Neural cell (in vitro differentiated cells): ENCODE measurements around the gene TMEFF1. TPM values are rescaled to one million over a fixed set of nuclear protein-coding genes. Genes with fewer than 3 reads are reported as not detected.

Experiments used
- H2AFZ ChIP-seq: fragments of 200-600, 300-800 bp; sonication (generic), shearing (Covaris generic); 2 replicates; pipeline ENCODE4 v1.6.0; 2014; ENCODE audit warnings: low read depth, mild to moderate bottlenecking, antibody characterized with exemption, low read length, moderate library complexity
- H3F3A ChIP-seq: fragments of 200-600 bp; shearing (Covaris generic); 2 replicates; pipeline ENCODE4 v1.6.1; 2016; ENCODE audit warnings: mild to moderate bottlenecking, moderate library complexity, mixed read lengths, antibody characterized with exemption, low read length; ENCODE audit not compliant: insufficient read depth, poor library complexity, severe bottlenecking
- H3K27ac ChIP-seq: fragments of 200-600, 300-800 bp; sonication (generic), shearing (Covaris generic); 2 replicates; pipeline ENCODE4 v1.5.1; 2014; ENCODE audit warnings: mild to moderate bottlenecking, low read length, moderate library complexity
- H3K27me3 ChIP-seq: fragments of 300-800, 200-600 bp; sonication (generic), shearing (Covaris generic); 2 replicates; pipeline ENCODE4 v1.6.0; 2014; ENCODE audit warnings: mild to moderate bottlenecking, low read depth, low read length, moderate library complexity; ENCODE audit not compliant: insufficient read depth
- H3K36me3 ChIP-seq: fragments of 300-800, 200-600 bp; sonication (generic), shearing (Covaris generic); 2 replicates; pipeline ENCODE4 v1.5.1; 2014; ENCODE audit warnings: mild to moderate bottlenecking, antibody characterized with exemption, low read length, moderate library complexity; ENCODE audit not compliant: insufficient read depth
- H3K4me2 ChIP-seq: fragments of 300-800, 200-600 bp; sonication (generic), shearing (Covaris generic); 2 replicates; pipeline ENCODE4 v1.6.0; 2014; ENCODE audit warnings: mild to moderate bottlenecking, low read length
- H3K4me3 ChIP-seq: fragments of 300-800, 200-600 bp; sonication (generic), shearing (Covaris generic); 2 replicates; pipeline ENCODE4 v1.5.1; 2014; ENCODE audit warnings: mild to moderate bottlenecking, low read length, moderate library complexity
- H3K79me2 ChIP-seq: fragments of 200-600 bp; shearing (Covaris generic); replicated peaks from 2 replicates; pipeline ENCODE4 v1.6.0; 2014; ENCODE audit warnings: mild to moderate bottlenecking, low read length, moderate library complexity; ENCODE audit not compliant: insufficient read depth
- H3K9ac ChIP-seq: fragments of 300-800, 200-600 bp; sonication (generic), shearing (Covaris generic); 2 replicates; pipeline ENCODE4 v1.6.1; 2016; ENCODE audit warnings: mild to moderate bottlenecking, low read length, mixed read lengths
- H3K9me2 ChIP-seq: fragments of 200-600 bp; shearing (Covaris generic); 2 replicates; pipeline ENCODE4 v1.6.1; 2016; ENCODE audit warnings: mild to moderate bottlenecking, low read length, mixed read lengths; ENCODE audit not compliant: insufficient read depth
- H3K9me3 ChIP-seq: fragments of 200-600, 300-800 bp; sonication (generic), shearing (Covaris generic); 2 replicates; pipeline ENCODE4 v1.6.1; 2016; ENCODE audit warnings: mild to moderate bottlenecking, mixed run types, low read length, moderate library complexity, mixed read lengths
- H4K20me1 ChIP-seq: fragments of 200-600 bp; shearing (Covaris generic); 2 replicates; pipeline ENCODE4 v1.6.1; 2016; ENCODE audit warnings: mild to moderate bottlenecking, mixed run types; ENCODE audit not compliant: insufficient read depth
- CTCF ChIP-seq: fragments of 450-650 bp; IDR thresholded peaks from 2 replicates; pipeline ENCODE4 v1.5.1; 2014; ENCODE audit warnings: antibody characterized with exemption, mild to moderate bottlenecking, moderate library complexity; ENCODE audit not compliant: poor library complexity, severe bottlenecking
- EP300 ChIP-seq: fragments of 450-650 bp; conservative IDR thresholded peaks from 2 replicates; pipeline ENCODE4 v1.6.1; 2014; ENCODE audit warnings: antibody characterized with exemption, mild to moderate bottlenecking, moderate library complexity; ENCODE audit not compliant: poor library complexity, severe bottlenecking
- EZH2 ChIP-seq: fragments of 200-600, 300-800 bp; shearing (Covaris generic), sonication (generic); IDR thresholded peaks from 2 replicates; pipeline ENCODE4 v1.6.1; 2014; ENCODE audit warnings: antibody characterized with exemption, low read length, borderline replicate concordance, mild to moderate bottlenecking; ENCODE audit not compliant: insufficient read depth, poor library complexity, severe bottlenecking
- MXI1 ChIP-seq: fragments of 450-650 bp; conservative IDR thresholded peaks from 2 replicates; pipeline ENCODE4 v1.6.1; 2014; ENCODE audit warnings: antibody characterized with exemption, mild to moderate bottlenecking; ENCODE audit not compliant: poor library complexity, severe bottlenecking
- POLR2AphosphoS5 ChIP-seq: IDR thresholded peaks from 2 replicates; pipeline ENCODE4 v1.6.1; 2012
- RAD21 ChIP-seq: fragments of 450-650 bp; conservative IDR thresholded peaks from 2 replicates; pipeline ENCODE4 v1.6.1; 2014; ENCODE audit warnings: antibody characterized with exemption, mild to moderate bottlenecking, moderate library complexity
- SMC3 ChIP-seq: fragments of 450-650 bp; conservative IDR thresholded peaks from 2 replicates; pipeline ENCODE4 v1.6.1; 2014; ENCODE audit warnings: antibody characterized with exemption, mild to moderate bottlenecking, moderate library complexity; ENCODE audit not compliant: poor library complexity
- TAF1 ChIP-seq: IDR thresholded peaks from 2 replicates; pipeline ENCODE4 v1.6.1; 2012; ENCODE audit warnings: low read depth
- polyA plus RNA-seq: library from polyadenylated mRNA; depleted of rRNA; stranded (reverse); fragments of >200 nt; gene quantifications from 2 replicates; pipeline ENCODE4 v1.2.3, GENCODE V29; 2014
- TF ChIP-seq, protein P1 (sequence below): IDR thresholded peaks from 2 replicates; pipeline ENCODE4 v1.6.1; 2012; ENCODE audit warnings: borderline replicate concordance

The TMEFF1 gene
- polyA plus RNA-seq, 1 donor from 2014 or later: 273 TPM

DNA sequence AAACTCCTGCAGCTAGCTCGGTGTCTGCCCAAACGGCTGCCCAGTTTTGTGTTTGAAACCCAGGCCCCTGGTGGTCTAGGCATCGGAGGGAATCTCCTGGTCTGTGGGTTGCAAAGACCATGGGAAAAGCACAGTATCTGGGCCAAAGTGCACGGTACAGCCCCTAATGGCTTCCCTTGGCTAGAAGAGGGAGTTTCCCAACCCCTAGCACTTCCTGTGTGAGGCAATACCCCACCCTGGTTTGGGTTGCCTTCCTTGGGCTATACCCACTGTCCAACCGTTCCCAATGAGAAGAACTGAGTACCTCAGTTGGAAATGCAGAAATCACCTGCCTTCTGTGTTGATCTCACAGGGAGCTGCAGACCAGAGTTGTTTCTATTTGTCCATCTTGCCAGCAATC, 146.7 kb downstream of the TMEFF1 start:
- H3K27ac ChIP-seq: no peak overlapping the region
- no peaks in the 10 kb centered on the region for H3K36me3 ChIP-seq

GRCh38 chr9:100623969-100624368, 151.0 kb downstream of the TMEFF1 start:
- Histone ChIP-seq H4K20me1 (no peaks in the 10 kb centered on the region), H3K27ac (no peak overlapping the region), H3K9me2 (no peaks in the 10 kb centered on the region), H3K79me2 (no peaks in the 10 kb centered on the region), H3K4me2 (no peak overlapping the region), H3K36me3 (no peaks in the 10 kb centered on the region), H2AFZ (no peak overlapping the region), H3K4me3 (no peak overlapping the region), H3K9ac (no peak overlapping the region), H3F3A (no peaks in the 10 kb centered on the region), H3K27me3 (no peaks in the 10 kb centered on the region), H3K9me3 (no peaks in the 10 kb centered on the region)
- no peak for TF ChIP-seq EZH2

More for the DNA sequence above, 146.7 kb downstream of the TMEFF1 start:
- H3K9ac ChIP-seq: no peak overlapping the region
- no peaks in the 10 kb centered on the region for H3K79me2 ChIP-seq
- no peaks in the 10 kb centered on the region for H3K9me2 ChIP-seq
- no peak overlapping the region for H3K4me3 ChIP-seq
- no peak for TF ChIP-seq RAD21
- TF ChIP-seq, protein P1, sequence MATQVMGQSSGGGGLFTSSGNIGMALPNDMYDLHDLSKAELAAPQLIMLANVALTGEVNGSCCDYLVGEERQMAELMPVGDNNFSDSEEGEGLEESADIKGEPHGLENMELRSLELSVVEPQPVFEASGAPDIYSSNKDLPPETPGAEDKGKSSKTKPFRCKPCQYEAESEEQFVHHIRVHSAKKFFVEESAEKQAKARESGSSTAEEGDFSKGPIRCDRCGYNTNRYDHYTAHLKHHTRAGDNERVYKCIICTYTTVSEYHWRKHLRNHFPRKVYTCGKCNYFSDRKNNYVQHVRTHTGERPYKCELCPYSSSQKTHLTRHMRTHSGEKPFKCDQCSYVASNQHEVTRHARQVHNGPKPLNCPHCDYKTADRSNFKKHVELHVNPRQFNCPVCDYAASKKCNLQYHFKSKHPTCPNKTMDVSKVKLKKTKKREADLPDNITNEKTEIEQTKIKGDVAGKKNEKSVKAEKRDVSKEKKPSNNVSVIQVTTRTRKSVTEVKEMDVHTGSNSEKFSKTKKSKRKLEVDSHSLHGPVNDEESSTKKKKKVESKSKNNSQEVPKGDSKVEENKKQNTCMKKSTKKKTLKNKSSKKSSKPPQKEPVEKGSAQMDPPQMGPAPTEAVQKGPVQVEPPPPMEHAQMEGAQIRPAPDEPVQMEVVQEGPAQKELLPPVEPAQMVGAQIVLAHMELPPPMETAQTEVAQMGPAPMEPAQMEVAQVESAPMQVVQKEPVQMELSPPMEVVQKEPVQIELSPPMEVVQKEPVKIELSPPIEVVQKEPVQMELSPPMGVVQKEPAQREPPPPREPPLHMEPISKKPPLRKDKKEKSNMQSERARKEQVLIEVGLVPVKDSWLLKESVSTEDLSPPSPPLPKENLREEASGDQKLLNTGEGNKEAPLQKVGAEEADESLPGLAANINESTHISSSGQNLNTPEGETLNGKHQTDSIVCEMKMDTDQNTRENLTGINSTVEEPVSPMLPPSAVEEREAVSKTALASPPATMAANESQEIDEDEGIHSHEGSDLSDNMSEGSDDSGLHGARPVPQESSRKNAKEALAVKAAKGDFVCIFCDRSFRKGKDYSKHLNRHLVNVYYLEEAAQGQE: no peak
- no peak for TF ChIP-seq POLR2AphosphoS5
- no peak for TF ChIP-seq EP300
- no peak for TF ChIP-seq TAF1
- no peak for TF ChIP-seq SMC3
- TF ChIP-seq MXI1: no peak
- no peak for TF ChIP-seq CTCF
- no peak for TF ChIP-seq EZH2
- H3F3A ChIP-seq: no peaks in the 10 kb centered on the region
- H3K27me3 ChIP-seq: no peaks in the 10 kb centered on the region
- no peaks in the 10 kb centered on the region for H3K9me3 ChIP-seq
- H3K4me2 ChIP-seq: no peak overlapping the region
- no peak overlapping the region for H2AFZ ChIP-seq
- no peaks in the 10 kb centered on the region for H4K20me1 ChIP-seq

GRCh38 chr9:100626949-100627348, 154.0 kb downstream of the TMEFF1 start:
- Histone ChIP-seq H4K20me1 (no peaks in the 10 kb centered on the region), H3K27me3 (no peaks in the 10 kb centered on the region), H3K27ac (no peak overlapping the region), H3K36me3 (no peaks in the 10 kb centered on the region), H3K9me3 (no peaks in the 10 kb centered on the region), H3K79me2 (no peaks in the 10 kb centered on the region), H3K9me2 (no peaks in the 10 kb centered on the region), H3K9ac (no peak overlapping the region), H3F3A (no peaks in the 10 kb centered on the region), H3K4me3 (no peak overlapping the region), H2AFZ (no peak overlapping the region), H3K4me2 (no peak overlapping the region)
- no peak for TF ChIP-seq EP300
- TF ChIP-seq RAD21: no peak
- no peak for TF ChIP-seq POLR2AphosphoS5
- TF ChIP-seq MXI1: no peak
- TF ChIP-seq SMC3: no peak
- no peak for TF ChIP-seq CTCF
- TF ChIP-seq, protein P1: no peak
- TF ChIP-seq TAF1: no peak
- no peak for TF ChIP-seq EZH2
